NB4 (cell line): ENCODE data around the gene ZSWIM8.

Experiments used
- MYC ChIP-seq: IDR thresholded peaks from 2 replicates; pipeline ENCODE4 v1.6.1; 2011; ENCODE audit warnings: low read depth, low read length
- POLR2A ChIP-seq: IDR thresholded peaks from 2 replicates; pipeline ENCODE4 v1.6.1; 2011; ENCODE audit warnings: mild to moderate bottlenecking; ENCODE audit not compliant: insufficient read length; ENCODE audit errors: extremely low read depth
- TF ChIP-seq, protein P1 (sequence below): IDR thresholded peaks from one replicate; pipeline ENCODE4 v1.5.1; 2012; ENCODE audit warnings: low read depth, low read length
- TF ChIP-seq, protein P2 (sequence below): IDR thresholded peaks from 2 replicates; pipeline ENCODE4 v1.6.1; 2011; ENCODE audit warnings: low read depth, low read length

DNA sequence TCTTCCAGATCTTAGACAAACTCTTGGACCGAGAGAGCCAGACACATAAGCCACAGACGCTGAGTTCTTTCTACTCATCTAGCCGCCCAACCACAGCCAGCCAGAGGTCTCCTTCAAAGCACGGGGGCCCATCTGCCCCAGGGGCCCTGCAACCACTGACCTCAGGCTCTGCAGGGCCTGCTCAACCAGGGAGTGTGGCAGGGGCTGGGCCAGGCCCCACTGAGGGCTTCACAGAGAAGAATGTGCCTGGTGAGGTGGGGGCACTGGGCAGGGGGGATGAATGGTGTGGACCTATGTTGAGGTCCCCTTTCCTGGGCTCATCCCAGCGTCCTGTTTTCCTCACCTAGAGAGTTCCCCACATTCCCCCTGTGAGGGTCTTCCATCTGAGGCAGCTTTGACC is 11.4 kb downstream of the ZSWIM8 start:
- TF ChIP-seq, protein P1, sequence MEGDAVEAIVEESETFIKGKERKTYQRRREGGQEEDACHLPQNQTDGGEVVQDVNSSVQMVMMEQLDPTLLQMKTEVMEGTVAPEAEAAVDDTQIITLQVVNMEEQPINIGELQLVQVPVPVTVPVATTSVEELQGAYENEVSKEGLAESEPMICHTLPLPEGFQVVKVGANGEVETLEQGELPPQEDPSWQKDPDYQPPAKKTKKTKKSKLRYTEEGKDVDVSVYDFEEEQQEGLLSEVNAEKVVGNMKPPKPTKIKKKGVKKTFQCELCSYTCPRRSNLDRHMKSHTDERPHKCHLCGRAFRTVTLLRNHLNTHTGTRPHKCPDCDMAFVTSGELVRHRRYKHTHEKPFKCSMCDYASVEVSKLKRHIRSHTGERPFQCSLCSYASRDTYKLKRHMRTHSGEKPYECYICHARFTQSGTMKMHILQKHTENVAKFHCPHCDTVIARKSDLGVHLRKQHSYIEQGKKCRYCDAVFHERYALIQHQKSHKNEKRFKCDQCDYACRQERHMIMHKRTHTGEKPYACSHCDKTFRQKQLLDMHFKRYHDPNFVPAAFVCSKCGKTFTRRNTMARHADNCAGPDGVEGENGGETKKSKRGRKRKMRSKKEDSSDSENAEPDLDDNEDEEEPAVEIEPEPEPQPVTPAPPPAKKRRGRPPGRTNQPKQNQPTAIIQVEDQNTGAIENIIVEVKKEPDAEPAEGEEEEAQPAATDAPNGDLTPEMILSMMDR: no peak
- TF ChIP-seq POLR2A: no peak
- no peak for TF ChIP-seq MYC
- TF ChIP-seq, protein P2, sequence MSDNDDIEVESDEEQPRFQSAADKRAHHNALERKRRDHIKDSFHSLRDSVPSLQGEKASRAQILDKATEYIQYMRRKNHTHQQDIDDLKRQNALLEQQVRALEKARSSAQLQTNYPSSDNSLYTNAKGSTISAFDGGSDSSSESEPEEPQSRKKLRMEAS: no peak
